ENCODE measurements around the gene LRRC56.

LRRC56 gene

DNA sequence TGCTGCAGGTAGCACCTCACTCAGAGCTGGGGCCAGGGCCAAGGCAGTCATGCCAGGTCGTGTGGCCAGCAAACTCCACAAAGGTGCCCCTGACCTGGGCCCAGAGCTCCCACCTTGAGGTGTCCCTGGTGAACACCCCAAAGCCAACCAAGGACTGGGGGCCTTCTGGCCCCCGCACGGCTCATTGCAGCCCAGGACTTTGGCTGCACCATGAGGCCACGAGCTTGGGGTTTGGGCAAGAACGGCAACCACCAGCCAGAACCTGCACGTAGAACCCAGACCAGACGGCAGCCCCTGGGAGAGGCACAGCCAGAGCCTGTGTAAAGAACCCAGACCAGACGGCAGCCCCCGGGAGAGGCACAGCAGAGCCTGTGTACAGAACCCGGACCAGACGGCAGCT lies 7.8 kb downstream of the LRRC56 start:
- no peak for DNase-seq (ENCODE audit: low read depth)
- H3K4me3 ChIP-seq (replicated peaks; ENCODE audit: low read depth, low read length) = no peak overlapping the region
- TF ChIP-seq, protein P1, sequence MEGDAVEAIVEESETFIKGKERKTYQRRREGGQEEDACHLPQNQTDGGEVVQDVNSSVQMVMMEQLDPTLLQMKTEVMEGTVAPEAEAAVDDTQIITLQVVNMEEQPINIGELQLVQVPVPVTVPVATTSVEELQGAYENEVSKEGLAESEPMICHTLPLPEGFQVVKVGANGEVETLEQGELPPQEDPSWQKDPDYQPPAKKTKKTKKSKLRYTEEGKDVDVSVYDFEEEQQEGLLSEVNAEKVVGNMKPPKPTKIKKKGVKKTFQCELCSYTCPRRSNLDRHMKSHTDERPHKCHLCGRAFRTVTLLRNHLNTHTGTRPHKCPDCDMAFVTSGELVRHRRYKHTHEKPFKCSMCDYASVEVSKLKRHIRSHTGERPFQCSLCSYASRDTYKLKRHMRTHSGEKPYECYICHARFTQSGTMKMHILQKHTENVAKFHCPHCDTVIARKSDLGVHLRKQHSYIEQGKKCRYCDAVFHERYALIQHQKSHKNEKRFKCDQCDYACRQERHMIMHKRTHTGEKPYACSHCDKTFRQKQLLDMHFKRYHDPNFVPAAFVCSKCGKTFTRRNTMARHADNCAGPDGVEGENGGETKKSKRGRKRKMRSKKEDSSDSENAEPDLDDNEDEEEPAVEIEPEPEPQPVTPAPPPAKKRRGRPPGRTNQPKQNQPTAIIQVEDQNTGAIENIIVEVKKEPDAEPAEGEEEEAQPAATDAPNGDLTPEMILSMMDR (IDR thresholded peaks at IDR 0.05; ENCODE audit: low read length, missing control alignments) = no peak

- TF ChIP-seq, protein P1 (IDR thresholded peaks at IDR 0.05; ENCODE audit: low read length, missing control alignments) = no peak
- DNase-seq (ENCODE audit: low read depth) = no peak
- no peak overlapping the region for H3K4me3 ChIP-seq (replicated peaks; ENCODE audit: low read depth, low read length)
Observed at GRCh38 chr11:548700-549603, 11.6 kb downstream of the LRRC56 start.

DNA sequence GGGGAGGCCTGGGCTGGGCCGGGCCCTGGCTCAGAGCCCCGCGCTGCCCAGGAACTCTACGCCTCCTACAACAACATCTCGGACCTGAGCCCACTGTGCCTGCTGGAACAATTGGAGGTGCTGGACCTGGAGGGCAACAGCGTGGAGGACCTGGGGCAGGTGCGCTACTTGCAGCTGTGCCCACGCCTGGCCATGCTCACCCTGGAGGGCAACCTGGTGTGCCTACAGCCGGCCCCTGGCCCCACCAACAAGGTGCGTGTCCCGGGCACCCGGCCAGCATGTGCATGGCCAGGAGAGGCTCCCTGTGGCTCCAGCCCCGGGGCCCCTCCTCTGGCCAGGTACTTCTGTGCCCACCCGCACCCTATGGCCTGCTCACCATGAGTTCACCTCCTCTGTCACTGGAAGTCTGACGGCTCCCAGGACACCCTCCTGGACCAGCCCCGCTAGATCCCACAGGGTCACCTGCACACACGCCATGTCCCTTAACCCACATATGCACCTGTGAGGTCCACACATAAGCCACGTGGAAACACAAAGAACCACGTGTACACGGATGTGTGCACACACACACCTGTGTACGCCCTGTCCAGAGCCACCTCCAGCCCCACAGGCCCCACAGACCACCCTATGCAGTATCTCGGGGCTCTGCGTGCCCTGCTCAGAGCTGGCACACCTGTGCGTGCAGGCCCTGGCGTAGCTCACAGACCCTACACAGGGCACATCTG lies 12.9 kb downstream of the LRRC56 start:
- TF ChIP-seq, protein P1 (IDR thresholded peaks at IDR 0.05; ENCODE audit: low read length, missing control alignments) = no peak
- DNase-seq (ENCODE audit: low read depth) = no peak
- H3K4me3 ChIP-seq (replicated peaks; ENCODE audit: low read depth, low read length) = no peak overlapping the region

DNA sequence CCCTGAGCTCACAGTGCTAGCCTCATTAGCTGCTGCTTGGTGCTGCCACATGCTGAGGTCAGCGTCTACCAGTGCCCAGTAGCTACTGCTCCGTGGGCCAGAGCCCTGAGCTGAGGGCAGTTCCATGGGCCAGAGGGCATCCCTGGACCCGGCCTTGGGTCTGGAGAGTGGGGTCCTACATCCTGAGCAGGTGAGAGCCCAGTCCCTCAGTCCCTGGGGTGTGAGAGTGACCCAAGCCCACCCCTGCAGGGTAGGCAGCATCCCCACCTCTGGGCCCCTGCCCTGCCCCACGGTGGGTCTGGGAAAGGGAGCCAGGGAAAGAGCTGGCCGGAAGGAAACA lies 13.4 kb downstream of the LRRC56 start:
- TF ChIP-seq, protein P1 (IDR thresholded peaks at IDR 0.05; ENCODE audit: low read length, missing control alignments) = no peak
- DNase-seq (ENCODE audit: low read depth) = no peak
- H3K4me3 ChIP-seq (replicated peaks; ENCODE audit: low read depth, low read length) = no peak overlapping the region

DNA sequence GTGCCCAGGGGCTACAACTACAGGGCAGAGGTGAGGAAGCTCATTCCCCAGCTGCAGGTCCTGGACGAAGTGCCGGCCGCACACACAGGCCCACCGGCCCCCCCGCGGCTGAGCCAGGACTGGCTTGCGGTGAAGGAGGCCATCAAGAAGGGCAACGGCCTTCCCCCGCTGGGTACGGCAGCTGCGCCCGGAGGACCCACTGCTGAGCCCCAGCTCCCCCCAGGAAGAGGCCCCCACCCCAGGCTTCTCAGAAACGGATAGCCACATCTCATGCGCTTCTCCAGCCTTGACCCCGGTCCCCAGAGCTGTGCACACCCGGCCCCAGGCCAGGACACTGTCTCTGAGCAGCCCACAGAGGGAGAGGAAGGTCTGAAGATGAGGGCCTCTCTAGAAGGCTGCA lies 13.8 kb downstream of the LRRC56 start:
- DNase-seq (ENCODE audit: low read depth) = no peak
- no peak overlapping the region for H3K4me3 ChIP-seq (replicated peaks; ENCODE audit: low read depth, low read length)
- TF ChIP-seq, protein P1 (IDR thresholded peaks at IDR 0.05; ENCODE audit: low read length, missing control alignments) = no peak

- TF ChIP-seq, protein P1 (IDR thresholded peaks at IDR 0.05; ENCODE audit: low read length, missing control alignments) = no peak
- no peak for DNase-seq (ENCODE audit: low read depth)
Observed at GRCh38 chr11:551596-551995, 14.3 kb downstream of the LRRC56 start.

More at GRCh38 chr11:551596-551995, 14.3 kb downstream of the LRRC56 start:
- no peak overlapping the region for H3K4me3 ChIP-seq (replicated peaks; ENCODE audit: low read depth, low read length)

Data from fibroblast of pulmonary artery (primary cell).